SKM-1 (cell line): Measurements from ENCODE around the gene BNC2.
"Not testable (repeated sequence)": the region's sequence is repeated elsewhere in the genome, so short reads cannot be mapped to it uniquely, and the experiment has no call there.

Experiments
- DNase-seq: peaks from one replicate; lab custom pipeline; 2025; ENCODE audit not compliant: unreplicated experiment; lab: John Stamatoyannopoulos, UW

The BNC2 gene

GRCh38 chr9:16515207-16515606, 355.3 kb downstream of the BNC2 start:
- no peak for DNase-seq

GRCh38 chr9:16514131-16514530, 356.3 kb downstream of the BNC2 start:
- no peak for DNase-seq

- no peak for DNase-seq
These were observed 358.2 kb downstream of the BNC2 start for GRCh38 chr9:16512281-16512680.

- DNase-seq, result no peak
These were observed 360.0 kb downstream of the BNC2 start for GRCh38 chr9:16510482-16510881.

- DNase-seq, result no peak
These were observed 360.5 kb downstream of the BNC2 start for GRCh38 chr9:16509997-16510396.

- DNase-seq, result no peak
These were observed 365.3 kb downstream of the BNC2 start for GRCh38 chr9:16505199-16505598.

GRCh38 chr9:16501726-16502125, 368.7 kb downstream of the BNC2 start:
- DNase-seq, result no peak

GRCh38 chr9:16501141-16501540, 369.3 kb downstream of the BNC2 start:
- DNase-seq, result no peak

- no peak for DNase-seq
These were observed 370.1 kb downstream of the BNC2 start for GRCh38 chr9:16500386-16500785.

- no peak for DNase-seq
These were observed 370.6 kb downstream of the BNC2 start for GRCh38 chr9:16499892-16500291.

GRCh38 chr9:16496908-16497307, 373.6 kb downstream of the BNC2 start:
- DNase-seq, result no peak

- no peak for DNase-seq
These were observed 382.6 kb downstream of the BNC2 start for GRCh38 chr9:16487915-16488314.

GRCh38 chr9:16485575-16486321, 384.7 kb downstream of the BNC2 start:
- DNase-seq, result no peak

GRCh38 chr9:16485160-16485559, 385.3 kb downstream of the BNC2 start:
- no peak for DNase-seq

GRCh38 chr9:16484744-16485143, 385.7 kb downstream of the BNC2 start:
- DNase-seq, result no peak

- DNase-seq, result no peak
These were observed 386.3 kb downstream of the BNC2 start for GRCh38 chr9:16484180-16484579.

GRCh38 chr9:16482764-16483163, 387.7 kb downstream of the BNC2 start:
- DNase-seq, result no peak

GRCh38 chr9:16480584-16480983, 389.9 kb downstream of the BNC2 start:
- not testable (repeated sequence) for DNase-seq

GRCh38 chr9:16475996-16476395, 394.5 kb downstream of the BNC2 start:
- no peak for DNase-seq

GRCh38 chr9:16475257-16475656, 395.2 kb downstream of the BNC2 start:
- DNase-seq, result no peak

GRCh38 chr9:16469184-16469583, 401.3 kb downstream of the BNC2 start:
- no peak for DNase-seq

- DNase-seq, result no peak
These were observed 408.6 kb downstream of the BNC2 start for GRCh38 chr9:16461851-16462250.

- DNase-seq, result no peak
These were observed 409.2 kb downstream of the BNC2 start for GRCh38 chr9:16461137-16461840.
